Measurements from ENCODE around the gene PLCH1.

DNA sequence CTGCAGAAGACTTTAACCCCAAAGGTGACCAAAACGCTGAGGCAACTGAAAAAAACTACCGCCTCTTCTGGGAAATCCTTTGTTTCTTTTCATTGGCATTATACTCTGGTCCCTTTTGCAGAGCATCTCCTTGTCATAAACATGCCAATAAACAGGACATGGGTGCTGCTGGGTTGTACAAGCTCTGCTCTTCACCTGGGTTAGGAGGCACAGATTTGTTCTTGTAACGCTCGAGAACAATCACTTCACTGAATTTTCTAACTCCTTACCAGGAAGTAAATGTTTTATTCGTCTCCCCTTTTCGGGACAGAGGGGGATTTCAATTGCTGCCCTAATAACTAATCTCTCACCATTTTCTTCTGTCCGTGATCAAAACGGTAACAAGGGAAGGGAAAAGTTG is 1.3 kb downstream of the PLCH1 start:
- TF ChIP-seq CTCF (IDR thresholded peaks at IDR 0.05), result no peak
- TF ChIP-seq EZH2 (IDR thresholded peaks at IDR 0.05), result no peak
- TF ChIP-seq EZH2phosphoT487 (IDR thresholded peaks at IDR 0.05), result no peak

Measured in neural progenitor cell (in vitro differentiated cells).